ENCODE results near the gene INPP5F.

- TF ChIP-seq GATA2 (IDR thresholded peaks at IDR 0.05; ENCODE audit: low read depth, low read length) (no peak), GATA3 (IDR thresholded peaks at IDR 0.05; ENCODE audit: low read depth, low read length) (no peak)
Measured at GRCh38 chr10:119688033-119688508, 37.8 kb upstream of the INPP5F start.
